GM12875 (cell line): ENCODE results near the gene SLCO2A1.

Experiments used
- H3K4me3 ChIP-seq: one replicate; pipeline ENCODE4 v1.5.1; 2011; ENCODE audit warnings: low read depth, low read length, control low read depth
- TF ChIP-seq, protein P1 (sequence below): IDR thresholded peaks from 2 replicates; pipeline ENCODE4 v1.5.1; 2011; ENCODE audit warnings: low read depth, mild to moderate bottlenecking, control low read depth, inconsistent platforms, low read length, moderate library complexity, borderline replicate concordance; ENCODE audit not compliant: insufficient read depth

SLCO2A1 gene

DNA sequence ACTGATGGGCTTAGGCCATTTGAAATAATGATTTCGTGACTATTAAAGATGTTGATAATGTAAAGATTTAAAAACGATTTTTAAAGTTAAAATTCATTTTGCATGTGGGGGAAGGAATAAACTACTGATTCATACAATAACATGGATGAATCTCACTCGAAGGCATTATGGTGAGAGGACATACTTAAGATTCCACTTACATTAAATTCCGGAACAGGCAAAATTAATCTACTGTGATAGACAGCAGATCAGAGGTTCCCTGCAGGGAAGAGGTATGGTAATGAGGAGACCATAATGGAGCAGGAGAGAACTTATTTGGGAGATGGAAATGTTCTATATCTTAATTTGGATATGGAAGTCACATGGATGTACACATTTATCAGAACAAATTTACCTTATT, 105.7 kb downstream of the SLCO2A1 start:
- no peak overlapping the region for H3K4me3 ChIP-seq
- TF ChIP-seq, protein P1, sequence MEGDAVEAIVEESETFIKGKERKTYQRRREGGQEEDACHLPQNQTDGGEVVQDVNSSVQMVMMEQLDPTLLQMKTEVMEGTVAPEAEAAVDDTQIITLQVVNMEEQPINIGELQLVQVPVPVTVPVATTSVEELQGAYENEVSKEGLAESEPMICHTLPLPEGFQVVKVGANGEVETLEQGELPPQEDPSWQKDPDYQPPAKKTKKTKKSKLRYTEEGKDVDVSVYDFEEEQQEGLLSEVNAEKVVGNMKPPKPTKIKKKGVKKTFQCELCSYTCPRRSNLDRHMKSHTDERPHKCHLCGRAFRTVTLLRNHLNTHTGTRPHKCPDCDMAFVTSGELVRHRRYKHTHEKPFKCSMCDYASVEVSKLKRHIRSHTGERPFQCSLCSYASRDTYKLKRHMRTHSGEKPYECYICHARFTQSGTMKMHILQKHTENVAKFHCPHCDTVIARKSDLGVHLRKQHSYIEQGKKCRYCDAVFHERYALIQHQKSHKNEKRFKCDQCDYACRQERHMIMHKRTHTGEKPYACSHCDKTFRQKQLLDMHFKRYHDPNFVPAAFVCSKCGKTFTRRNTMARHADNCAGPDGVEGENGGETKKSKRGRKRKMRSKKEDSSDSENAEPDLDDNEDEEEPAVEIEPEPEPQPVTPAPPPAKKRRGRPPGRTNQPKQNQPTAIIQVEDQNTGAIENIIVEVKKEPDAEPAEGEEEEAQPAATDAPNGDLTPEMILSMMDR: no peak

DNA sequence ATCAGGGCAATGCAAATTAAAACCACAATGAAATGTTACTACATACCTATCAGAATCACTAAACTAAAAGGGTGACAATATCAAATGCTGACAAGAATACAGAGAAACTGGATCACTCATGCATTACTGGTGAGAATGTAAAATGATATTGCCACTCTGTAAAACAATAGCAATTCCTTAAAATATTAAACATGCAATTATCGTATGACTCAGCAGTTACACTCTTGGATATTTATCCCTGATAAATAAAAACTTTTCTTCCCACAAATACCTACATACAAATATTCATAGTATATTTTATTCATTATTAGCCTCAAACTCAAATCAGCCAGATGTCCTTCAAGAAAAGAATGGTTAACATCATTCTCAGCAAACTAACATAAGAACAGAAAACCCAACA, 108.1 kb downstream of the SLCO2A1 start:
- H3K4me3 ChIP-seq: no peak overlapping the region
- TF ChIP-seq, protein P1: no peak

DNA sequence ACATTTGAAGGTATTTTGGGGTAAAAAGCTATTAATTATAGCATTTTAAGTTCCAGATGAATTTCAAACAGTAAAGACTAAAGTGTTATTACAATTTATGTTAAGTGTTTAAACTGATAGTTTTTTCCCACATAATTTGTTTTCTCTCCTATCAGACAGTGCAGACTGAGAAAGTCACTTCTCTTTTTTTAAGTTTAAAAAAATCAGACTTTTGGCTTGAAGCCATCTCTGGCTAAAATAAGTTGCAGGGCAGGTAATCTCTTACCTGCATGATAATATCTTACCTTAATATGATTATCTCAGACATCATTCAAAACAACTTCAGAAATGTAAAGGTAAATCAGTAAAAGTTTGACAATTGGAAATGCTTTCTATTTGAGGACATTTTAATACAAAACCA, 112.6 kb downstream of the SLCO2A1 start:
- no peak overlapping the region for H3K4me3 ChIP-seq
- TF ChIP-seq, protein P1: no peak

DNA sequence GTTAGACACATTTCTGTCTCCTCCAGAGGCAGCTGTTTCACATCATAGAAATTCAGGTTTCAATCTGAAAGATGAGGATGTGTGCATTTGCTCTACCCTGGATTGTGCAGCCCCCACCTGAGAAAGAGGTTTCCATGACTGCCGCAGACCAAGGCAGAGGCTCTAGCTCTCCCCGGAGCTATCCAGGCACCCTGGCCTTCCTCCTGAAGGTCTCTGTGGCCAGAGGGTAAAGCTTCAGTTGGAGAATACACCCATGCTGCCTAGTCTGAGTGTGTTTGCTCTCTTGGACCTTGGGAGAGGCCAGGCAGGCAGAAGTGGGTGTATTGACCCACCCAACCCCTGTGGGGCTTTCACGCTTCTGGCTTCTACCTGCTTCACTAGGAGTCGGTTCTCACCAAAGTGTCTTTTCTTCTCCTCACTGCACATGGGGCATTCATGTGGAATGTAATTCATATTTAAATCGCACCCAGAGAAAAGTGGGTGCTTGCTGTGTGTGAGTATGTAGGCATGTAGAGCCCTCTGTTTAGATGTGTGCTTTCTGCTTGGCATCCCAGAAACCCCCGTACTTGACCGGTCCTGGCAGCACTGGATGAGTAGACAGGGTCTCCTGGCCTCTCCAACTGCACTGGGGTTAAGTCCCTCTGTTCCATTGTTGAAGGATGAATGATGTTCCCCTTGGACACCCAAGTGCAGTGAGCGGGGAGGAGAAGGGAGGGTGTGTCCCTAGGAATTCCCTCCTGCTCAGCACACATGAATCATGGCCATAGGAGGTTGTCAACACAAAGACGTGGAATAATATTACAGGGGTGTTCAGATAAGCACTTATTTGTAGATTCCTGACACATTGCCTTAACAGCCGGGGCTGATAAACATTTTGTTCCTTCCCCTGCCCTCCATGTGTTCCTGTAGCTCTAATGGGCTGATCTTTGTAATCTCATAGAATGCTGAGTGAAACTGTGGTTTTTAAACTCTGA, 113.8 kb downstream of the SLCO2A1 start:
- H3K4me3 ChIP-seq: no peak overlapping the region
- TF ChIP-seq, protein P1: no peak

DNA sequence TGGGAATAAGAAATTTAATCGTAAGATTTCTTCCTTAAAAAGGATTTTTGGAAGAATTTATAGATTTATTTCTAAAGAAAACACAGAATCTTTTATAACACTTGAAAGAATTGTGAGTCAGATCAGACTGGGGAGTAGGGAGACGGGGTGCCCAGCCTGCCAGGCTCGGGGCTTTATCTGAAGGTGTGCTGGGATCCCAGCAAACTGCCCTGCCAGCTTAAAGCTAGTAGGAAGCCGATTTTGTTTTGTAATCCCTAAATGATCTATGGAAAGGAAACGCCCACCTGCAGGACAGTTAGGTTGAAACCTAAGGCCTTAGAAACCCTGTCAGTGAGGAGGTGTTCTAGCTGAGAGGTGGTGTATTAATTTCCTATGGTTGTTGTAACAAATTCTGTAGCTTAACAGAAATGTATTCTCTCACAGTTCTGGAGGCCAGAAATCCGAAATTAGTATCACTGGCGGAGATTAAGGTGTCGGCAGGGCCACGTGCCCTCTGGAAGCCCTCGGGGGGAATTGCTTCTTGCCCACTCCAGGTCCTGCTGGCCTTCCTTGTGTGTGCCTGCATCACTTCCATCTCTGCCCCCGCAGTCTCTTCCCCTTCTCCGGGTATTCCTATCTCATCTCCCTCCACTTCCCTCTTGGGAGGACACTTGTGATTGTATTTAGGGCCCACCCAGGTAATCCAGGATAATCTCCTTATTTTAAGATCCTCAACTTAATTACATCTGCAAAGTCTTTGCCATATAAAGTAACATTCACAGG, 114.7 kb downstream of the SLCO2A1 start:
- no peak overlapping the region for H3K4me3 ChIP-seq
- TF ChIP-seq, protein P1: no peak

DNA sequence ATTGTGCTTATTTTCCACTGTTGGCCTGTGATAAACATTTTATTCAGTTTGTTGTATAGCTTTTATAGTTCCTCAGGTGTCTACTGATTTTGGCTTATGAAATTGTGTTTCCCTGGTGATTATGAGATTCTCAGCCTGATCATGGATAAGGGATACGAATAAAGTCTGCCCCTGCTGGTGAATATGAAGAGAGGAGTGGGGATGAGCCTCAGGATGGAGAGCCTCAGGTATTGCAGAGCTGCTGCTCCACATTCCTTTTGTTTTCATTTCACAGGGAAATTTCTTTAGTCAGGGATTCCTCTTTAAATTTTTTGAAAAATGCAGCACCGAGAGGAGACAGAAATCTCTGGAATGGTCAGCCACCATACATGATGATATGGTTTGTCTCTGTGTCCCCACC, 119.3 kb downstream of the SLCO2A1 start:
- TF ChIP-seq, protein P1: no peak
- no peak overlapping the region for H3K4me3 ChIP-seq

DNA sequence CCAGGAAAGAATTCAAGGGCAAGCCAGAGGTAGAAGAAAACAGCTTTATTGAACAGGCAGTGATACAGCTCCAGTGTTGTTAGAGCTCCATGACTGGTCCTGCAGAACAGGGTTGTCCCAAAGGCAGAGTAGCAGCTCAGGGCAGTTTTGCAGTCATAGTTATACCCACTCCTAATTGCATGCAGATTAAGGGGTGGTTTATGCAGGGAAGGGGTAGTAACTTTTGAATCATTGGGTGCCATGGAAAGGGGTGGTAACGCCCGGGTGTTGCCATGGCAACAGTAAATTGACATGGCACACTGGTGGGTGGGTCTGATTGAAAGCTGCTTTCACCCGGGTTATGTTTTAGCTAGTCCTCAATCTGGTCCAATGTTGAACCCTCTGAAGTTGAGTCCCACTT, 124.3 kb downstream of the SLCO2A1 start:
- no peak overlapping the region for H3K4me3 ChIP-seq
- TF ChIP-seq, protein P1: no peak
